Activated T-cell treated with anti-CD3 and anti-CD28 coated beads for 24 hours (primary cell): ENCODE results near the gene BDKRB2.

Experiments
- DNase-seq: peaks from one replicate; pipeline ENCODE4 v3.0.0-alpha.2; 2020; ENCODE audit warnings: low read depth

BDKRB2 gene

GRCh38 chr14:96252999-96253539, 48.4 kb downstream of the BDKRB2 start:
- DNase-seq = no peak

GRCh38 chr14:96254687-96255086, 50.0 kb downstream of the BDKRB2 start:
- no peak for DNase-seq

- no peak for DNase-seq
Observed at GRCh38 chr14:96255501-96256366, 51.1 kb downstream of the BDKRB2 start, which contains the start of gene BDKRB1. BDKRB1 (plus strand) TSS chr14:96256210; CDS start chr14:96263683, 7,473 bp downstream.

GRCh38 chr14:96256407-96256806, 51.8 kb downstream of the BDKRB2 start:
- DNase-seq = no peak

- DNase-seq = no peak
Observed at GRCh38 chr14:96257056-96257455, 52.4 kb downstream of the BDKRB2 start.

GRCh38 chr14:96257900-96258299, 53.3 kb downstream of the BDKRB2 start:
- no peak for DNase-seq

- no peak for DNase-seq
Observed at GRCh38 chr14:96260341-96260821, 55.7 kb downstream of the BDKRB2 start.

GRCh38 chr14:96261053-96261452, 56.4 kb downstream of the BDKRB2 start:
- DNase-seq = no peak

GRCh38 chr14:96261772-96262655, 57.4 kb downstream of the BDKRB2 start:
- DNase-seq = no peak

GRCh38 chr14:96263347-96264199, 58.9 kb downstream of the BDKRB2 start:
- DNase-seq = no peak

GRCh38 chr14:96264200-96264553, 59.5 kb downstream of the BDKRB2 start:
- no peak for DNase-seq

GRCh38 chr14:96264853-96265252, 60.2 kb downstream of the BDKRB2 start:
- DNase-seq = no peak

GRCh38 chr14:96265383-96266095, 60.9 kb downstream of the BDKRB2 start:
- DNase-seq = no peak

GRCh38 chr14:96267336-96267735, 62.7 kb downstream of the BDKRB2 start:
- DNase-seq = no peak

GRCh38 chr14:96267916-96268315, 63.3 kb downstream of the BDKRB2 start:
- DNase-seq = no peak

GRCh38 chr14:96268431-96269358, 64.1 kb downstream of the BDKRB2 start:
- DNase-seq = no peak

GRCh38 chr14:96269359-96269710, 64.7 kb downstream of the BDKRB2 start:
- DNase-seq = no peak

- no peak for DNase-seq
Observed at GRCh38 chr14:96270565-96271420, 66.2 kb downstream of the BDKRB2 start.

GRCh38 chr14:96271421-96271762, 66.8 kb downstream of the BDKRB2 start:
- no peak for DNase-seq
